Measurements from ENCODE around the gene ELL3.

ELL3 gene

DNA sequence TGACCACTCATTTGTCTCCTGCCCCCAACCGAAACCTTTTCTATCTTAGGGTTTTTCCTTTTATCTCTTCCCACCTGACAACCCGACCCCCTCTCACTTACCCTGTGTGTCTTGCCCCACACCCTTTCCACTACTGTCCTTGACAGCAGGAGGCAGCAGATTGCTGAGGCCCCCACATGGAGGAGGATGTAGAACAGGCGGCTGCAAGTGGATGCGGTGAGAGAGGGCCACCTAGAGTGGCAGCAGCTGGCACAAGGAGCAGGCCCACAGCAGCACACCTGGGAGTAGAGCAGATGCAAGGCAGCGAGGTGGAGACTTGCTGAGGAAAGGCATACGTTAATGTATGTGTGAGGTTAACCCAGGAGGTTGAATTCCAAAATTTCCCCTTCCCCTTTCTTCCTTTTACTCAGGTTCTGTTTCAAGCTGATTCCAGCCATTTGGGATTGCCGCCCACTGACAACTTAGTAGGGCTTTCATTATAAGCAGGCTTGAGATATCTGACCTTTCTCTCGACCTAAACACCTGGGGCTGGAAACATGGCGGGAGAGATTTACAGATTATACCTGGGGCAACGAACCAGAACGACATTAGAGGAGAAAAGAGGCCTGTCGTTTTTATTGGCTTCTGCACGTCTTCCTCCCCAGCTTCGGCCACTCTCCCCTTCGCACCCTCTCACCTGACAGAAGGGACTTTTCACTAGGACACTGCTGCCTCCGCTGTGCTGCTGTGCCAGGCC is 22.6 kb upstream of the ELL3 start:
- Histone ChIP-seq H3K27ac (ENCODE audit: low read depth, low read length) (peak overlapping the region; percentile 92), H3K9ac (ENCODE audit: low read length) (no peak overlapping the region), H3K36me3 (ENCODE audit: control insufficient read depth, insufficient read depth, low read length) (peaks cover 13% of the 10 kb centered on the region), H3K27me3 (ENCODE audit: control insufficient read depth, insufficient read depth, low read length) (no peaks in the 10 kb centered on the region), H3K4me1 (ENCODE audit: control insufficient read depth, insufficient read depth, low read length) (peaks cover 18% of the 10 kb centered on the region), H3K4me3 (ENCODE audit: low read length) (peak overlapping the region; percentile 99)

GRCh38 chr15:43796566-43796965 is 19.8 kb upstream of the ELL3 start:
- Histone ChIP-seq H3K27ac (ENCODE audit: low read depth, low read length) (no peak overlapping the region), H3K4me3 (ENCODE audit: low read length) (no peak overlapping the region), H3K27me3 (ENCODE audit: control insufficient read depth, insufficient read depth, low read length) (no peaks in the 10 kb centered on the region), H3K36me3 (ENCODE audit: control insufficient read depth, insufficient read depth, low read length) (peaks cover 16% of the 10 kb centered on the region), H3K9ac (ENCODE audit: low read length) (no peak overlapping the region), H3K4me1 (ENCODE audit: control insufficient read depth, insufficient read depth, low read length) (peaks cover 25% of the 10 kb centered on the region)

DNA sequence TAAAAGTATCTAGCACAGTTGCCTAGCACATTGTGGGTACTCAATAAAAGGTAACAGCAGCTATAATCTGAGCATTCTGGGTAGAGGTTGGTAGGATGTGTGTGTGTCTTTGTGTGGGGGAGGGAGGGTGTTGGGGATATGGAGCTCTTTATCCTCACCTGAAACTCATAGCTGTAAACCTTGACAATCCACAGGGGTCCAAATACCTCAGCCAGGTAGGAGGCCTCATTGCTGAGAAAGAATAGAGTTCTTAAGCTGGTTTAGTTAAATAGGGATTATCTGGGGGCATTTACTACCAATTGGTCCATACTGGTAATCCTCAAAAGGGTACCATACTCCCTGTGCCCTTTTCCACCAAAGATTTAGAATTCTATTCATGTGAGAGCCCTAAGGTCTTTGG is 19.2 kb upstream of the ELL3 start:
- no peak overlapping the region for H3K4me3 ChIP-seq (ENCODE audit: low read length)
- H3K4me1 ChIP-seq (ENCODE audit: control insufficient read depth, insufficient read depth, low read length), result peaks cover 20% of the 10 kb centered on the region
- H3K27me3 ChIP-seq (ENCODE audit: control insufficient read depth, insufficient read depth, low read length), result no peaks in the 10 kb centered on the region
- H3K36me3 ChIP-seq (ENCODE audit: control insufficient read depth, insufficient read depth, low read length), result peaks cover 16% of the 10 kb centered on the region
- no peak overlapping the region for H3K9ac ChIP-seq (ENCODE audit: low read length)
- no peak overlapping the region for H3K27ac ChIP-seq (ENCODE audit: low read depth, low read length)

GRCh38 chr15:43795197-43795596 is 18.4 kb upstream of the ELL3 start:
- no peak overlapping the region for H3K4me3 ChIP-seq (ENCODE audit: low read length)
- H3K9ac ChIP-seq (ENCODE audit: low read length), result no peak overlapping the region
- H3K27ac ChIP-seq (ENCODE audit: low read depth, low read length), result no peak overlapping the region
- peaks cover 19% of the 10 kb centered on the region for H3K4me1 ChIP-seq (ENCODE audit: control insufficient read depth, insufficient read depth, low read length)
- H3K27me3 ChIP-seq (ENCODE audit: control insufficient read depth, insufficient read depth, low read length), result no peaks in the 10 kb centered on the region
- peaks cover 16% of the 10 kb centered on the region for H3K36me3 ChIP-seq (ENCODE audit: control insufficient read depth, insufficient read depth, low read length)

DNA sequence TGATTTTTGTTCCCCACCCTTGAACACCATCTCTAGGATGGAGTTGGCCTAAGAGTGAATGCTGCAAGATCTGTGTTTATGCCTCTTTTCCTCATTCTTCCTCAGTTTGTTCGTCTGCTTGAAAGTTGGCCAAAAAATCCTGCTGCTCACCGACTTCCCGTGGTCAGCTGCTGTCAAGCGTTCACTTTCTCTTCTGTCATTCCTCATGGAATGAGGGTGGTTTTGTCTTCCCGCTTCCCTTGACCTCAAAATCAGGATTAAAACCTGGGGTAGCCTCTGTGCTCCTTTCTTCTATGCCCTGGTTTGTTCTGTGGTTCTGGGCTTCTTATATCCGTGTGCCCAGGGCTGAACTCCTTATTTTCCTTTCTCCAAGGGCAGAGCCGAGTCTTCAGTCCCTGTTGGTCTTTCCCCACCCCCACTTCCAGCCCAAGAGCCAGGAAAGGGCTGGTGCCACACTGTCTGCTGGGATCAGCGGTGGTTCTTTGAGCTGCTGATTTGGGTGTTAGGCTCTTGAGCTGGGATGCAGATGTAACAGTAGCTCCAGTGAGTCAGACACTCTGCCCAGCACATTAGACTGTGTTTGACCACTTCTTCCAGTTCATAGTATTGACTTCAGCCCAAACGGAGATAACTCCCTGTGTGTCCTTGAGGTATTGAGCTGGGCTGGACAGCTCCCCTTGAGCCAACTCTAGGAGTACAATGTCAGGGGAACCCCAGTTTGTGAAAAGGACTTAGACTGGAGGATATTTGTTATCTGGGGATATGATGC is 17.7 kb upstream of the ELL3 start:
- no peak overlapping the region for H3K9ac ChIP-seq (ENCODE audit: low read length)
- H3K4me3 ChIP-seq (ENCODE audit: low read length), result no peak overlapping the region
- H3K27me3 ChIP-seq (ENCODE audit: control insufficient read depth, insufficient read depth, low read length), result no peaks in the 10 kb centered on the region
- H3K4me1 ChIP-seq (ENCODE audit: control insufficient read depth, insufficient read depth, low read length), result peaks cover 13% of the 10 kb centered on the region
- H3K36me3 ChIP-seq (ENCODE audit: control insufficient read depth, insufficient read depth, low read length), result peaks cover 16% of the 10 kb centered on the region
- no peak overlapping the region for H3K27ac ChIP-seq (ENCODE audit: low read depth, low read length)

DNA sequence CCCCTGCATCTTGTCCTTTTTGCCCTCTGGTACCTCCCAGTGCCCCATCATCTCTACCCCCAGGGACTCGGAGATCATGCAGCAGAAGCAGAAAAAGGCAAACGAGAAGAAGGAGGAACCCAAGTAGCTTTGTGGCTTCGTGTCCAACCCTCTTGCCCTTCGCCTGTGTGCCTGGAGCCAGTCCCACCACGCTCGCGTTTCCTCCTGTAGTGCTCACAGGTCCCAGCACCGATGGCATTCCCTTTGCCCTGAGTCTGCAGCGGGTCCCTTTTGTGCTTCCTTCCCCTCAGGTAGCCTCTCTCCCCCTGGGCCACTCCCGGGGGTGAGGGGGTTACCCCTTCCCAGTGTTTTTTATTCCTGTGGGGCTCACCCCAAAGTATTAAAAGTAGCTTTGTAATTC is 16.9 kb upstream of the ELL3 start:
- H3K4me1 ChIP-seq (ENCODE audit: control insufficient read depth, insufficient read depth, low read length), result peaks cover 13% of the 10 kb centered on the region
- H3K4me3 ChIP-seq (ENCODE audit: low read length), result peak overlapping the region; percentile 76

GRCh38 chr15:43792761-43793476 is 16.2 kb upstream of the ELL3 start:
- Histone ChIP-seq H3K36me3 (ENCODE audit: control insufficient read depth, insufficient read depth, low read length) (peaks cover 13% of the 10 kb centered on the region), H3K4me1 (ENCODE audit: control insufficient read depth, insufficient read depth, low read length) (peaks cover 13% of the 10 kb centered on the region), H3K4me3 (ENCODE audit: low read length) (peak overlapping the region; percentile 76), H3K27ac (ENCODE audit: low read depth, low read length) (peak overlapping the region; percentile 93), H3K27me3 (ENCODE audit: control insufficient read depth, insufficient read depth, low read length) (no peaks in the 10 kb centered on the region), H3K9ac (ENCODE audit: low read length) (peak overlapping the region; percentile 99)

More for the DNA sequence above, 16.9 kb upstream of the ELL3 start:
- H3K27me3 ChIP-seq (ENCODE audit: control insufficient read depth, insufficient read depth, low read length), result no peaks in the 10 kb centered on the region
- no peak overlapping the region for H3K27ac ChIP-seq (ENCODE audit: low read depth, low read length)
- H3K36me3 ChIP-seq (ENCODE audit: control insufficient read depth, insufficient read depth, low read length), result peaks cover 13% of the 10 kb centered on the region
- H3K9ac ChIP-seq (ENCODE audit: low read length), result no peak overlapping the region

- Histone ChIP-seq H3K4me3 (ENCODE audit: low read length) (peak within 1 kb of the TSS; percentile 76), H3K27me3 (ENCODE audit: control insufficient read depth, insufficient read depth, low read length) (no peaks in the 10 kb centered on the region), H3K9ac (ENCODE audit: low read length) (peak within 1 kb of the TSS; percentile 99), H3K27ac (ENCODE audit: low read depth, low read length) (peak within 1 kb of the TSS; percentile 93), H3K36me3 (ENCODE audit: control insufficient read depth, insufficient read depth, low read length) (peaks cover 13% of the 10 kb centered on the region), H3K4me1 (ENCODE audit: control insufficient read depth, insufficient read depth, low read length) (peaks cover 13% of the 10 kb centered on the region)
Observed at GRCh38 chr15:43791993-43792760, 15.4 kb upstream of the ELL3 start, which contains the start of gene SERF2. SERF2 (plus strand) TSS chr15:43792320; CDS start chr15:43792377, 57 bp downstream.

- Histone ChIP-seq H3K9ac (ENCODE audit: low read length) (no peak overlapping the region), H3K4me1 (ENCODE audit: control insufficient read depth, insufficient read depth, low read length) (peaks cover 8% of the 10 kb centered on the region), H3K4me3 (ENCODE audit: low read length) (no peak overlapping the region), H3K27ac (ENCODE audit: low read depth, low read length) (no peak overlapping the region), H3K36me3 (ENCODE audit: control insufficient read depth, insufficient read depth, low read length) (peaks cover 4% of the 10 kb centered on the region), H3K27me3 (ENCODE audit: control insufficient read depth, insufficient read depth, low read length) (no peaks in the 10 kb centered on the region)
Observed at GRCh38 chr15:43789409-43789808, 12.6 kb upstream of the ELL3 start.

DNA sequence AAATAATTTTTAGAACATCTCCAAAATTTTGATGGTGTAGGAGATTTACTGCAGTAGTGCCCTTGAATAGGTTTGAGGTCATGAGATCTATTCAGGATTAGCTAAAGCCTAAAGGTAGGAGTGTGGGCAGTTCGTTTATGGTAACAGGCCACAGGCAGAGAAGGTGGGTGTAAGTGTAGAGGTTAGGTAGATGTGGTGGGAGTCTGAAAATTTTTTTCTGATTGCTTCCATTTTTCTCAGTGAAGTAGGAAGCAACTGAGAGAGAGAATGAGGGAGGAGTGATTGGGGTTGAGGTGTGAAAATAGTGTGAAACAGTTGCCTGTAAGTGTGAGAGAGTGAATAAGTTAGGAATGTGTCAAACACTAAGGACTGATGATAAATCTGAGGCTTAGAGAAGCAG is 2.2 kb upstream of the ELL3 start:
- Histone ChIP-seq H3K27me3 (ENCODE audit: control insufficient read depth, insufficient read depth, low read length) (no peaks in the 10 kb centered on the region), H3K36me3 (ENCODE audit: control insufficient read depth, insufficient read depth, low read length) (peaks cover 4% of the 10 kb centered on the region), H3K27ac (ENCODE audit: low read depth, low read length) (no peak overlapping the region), H3K4me3 (ENCODE audit: low read length) (no peak overlapping the region), H3K4me1 (ENCODE audit: control insufficient read depth, insufficient read depth, low read length) (no peaks in the 10 kb centered on the region), H3K9ac (ENCODE audit: low read length) (no peak overlapping the region)

GRCh38 chr15:43777267-43777914 is 625 bp upstream of the ELL3 start:
- Histone ChIP-seq H3K27me3 (ENCODE audit: control insufficient read depth, insufficient read depth, low read length) (no peaks in the 10 kb centered on the region), H3K4me3 (ENCODE audit: low read length) (peak overlapping the region; percentile 80), H3K27ac (ENCODE audit: low read depth, low read length) (peak overlapping the region; percentile 74)

More at GRCh38 chr15:43777267-43777914, 625 bp upstream of the ELL3 start:
- H3K9ac ChIP-seq (ENCODE audit: low read length), result peak overlapping the region; percentile 51
- no peaks in the 10 kb centered on the region for H3K4me1 ChIP-seq (ENCODE audit: control insufficient read depth, insufficient read depth, low read length)
- H3K36me3 ChIP-seq (ENCODE audit: control insufficient read depth, insufficient read depth, low read length), result peaks cover 6% of the 10 kb centered on the region

All from rectal smooth muscle tissue (tissue), 1 donor.